SW480 (cell line): ENCODE data around the gene PRKCE.

Experiments
- DNase-seq: peaks from one replicate; pipeline ENCODE4 v3.0.0-alpha.2; 2016; ENCODE audit warnings: low spot score

PRKCE gene

DNA sequence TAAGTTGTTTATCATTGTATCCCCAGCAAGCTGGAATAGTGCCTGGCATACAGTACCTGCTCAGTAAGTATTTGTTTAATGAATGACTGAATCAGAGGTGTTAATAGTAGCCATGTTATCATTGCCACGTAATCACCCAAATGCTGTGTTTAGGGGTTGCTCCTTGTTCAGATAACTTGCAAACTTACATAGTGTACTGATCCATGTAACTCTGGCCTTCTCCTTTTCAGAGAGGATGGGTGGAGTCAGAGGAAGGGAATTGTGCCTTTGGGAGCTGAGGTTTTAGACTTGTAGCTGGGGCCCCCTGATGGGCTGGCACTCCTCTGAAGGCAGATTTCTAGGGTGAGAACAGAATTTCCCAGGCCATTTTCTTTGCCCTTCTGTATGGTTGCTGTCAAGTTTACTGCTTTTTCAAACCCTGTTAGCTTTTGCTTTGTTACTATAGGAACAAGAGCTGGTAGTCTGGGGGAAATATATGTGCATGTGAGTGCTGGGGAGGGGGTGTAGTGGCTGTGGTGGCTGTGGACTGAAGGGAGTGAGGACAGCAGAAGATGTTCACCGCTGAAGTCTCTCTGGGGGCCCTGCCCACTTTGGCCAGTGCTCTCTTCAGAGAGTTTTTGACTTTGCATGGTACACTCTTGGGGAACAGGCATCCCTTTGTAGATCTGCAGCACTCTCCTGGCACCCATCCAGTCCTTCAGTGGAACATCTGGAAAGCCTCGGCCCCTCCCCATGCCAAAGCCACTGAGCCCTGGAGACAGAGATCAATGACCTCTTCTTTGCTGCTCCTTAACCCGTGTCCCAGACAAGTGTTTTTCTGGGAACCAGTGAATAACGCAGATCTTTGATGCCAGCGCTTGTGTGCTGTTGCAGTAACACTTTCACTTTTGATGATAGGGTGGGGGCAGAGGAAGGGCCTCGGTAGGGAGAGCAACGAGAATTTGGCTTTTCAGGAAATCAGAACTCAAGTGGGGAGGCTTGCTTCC is 209.0 kb downstream of the PRKCE start:
- no peak for DNase-seq

DNA sequence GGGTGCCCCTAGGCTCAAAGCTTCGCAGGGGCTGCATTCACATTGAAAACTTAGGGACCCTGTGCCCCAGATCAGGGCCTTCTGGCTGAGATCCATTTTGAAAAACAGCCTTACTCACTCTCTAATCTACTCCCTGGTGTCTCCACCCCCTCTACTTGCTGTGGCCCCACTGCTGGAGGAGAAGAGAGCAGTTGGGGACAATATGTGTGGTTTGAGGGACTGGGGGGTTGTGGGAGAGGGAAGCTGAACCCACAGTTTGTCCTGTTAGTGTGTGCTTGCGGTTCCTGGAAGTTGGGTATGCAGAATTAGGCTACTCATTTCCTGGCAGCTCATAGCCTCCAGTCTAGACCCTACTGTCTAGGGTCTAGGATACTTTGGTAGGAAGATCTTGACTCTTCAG is 211.4 kb downstream of the PRKCE start:
- no peak for DNase-seq

DNA sequence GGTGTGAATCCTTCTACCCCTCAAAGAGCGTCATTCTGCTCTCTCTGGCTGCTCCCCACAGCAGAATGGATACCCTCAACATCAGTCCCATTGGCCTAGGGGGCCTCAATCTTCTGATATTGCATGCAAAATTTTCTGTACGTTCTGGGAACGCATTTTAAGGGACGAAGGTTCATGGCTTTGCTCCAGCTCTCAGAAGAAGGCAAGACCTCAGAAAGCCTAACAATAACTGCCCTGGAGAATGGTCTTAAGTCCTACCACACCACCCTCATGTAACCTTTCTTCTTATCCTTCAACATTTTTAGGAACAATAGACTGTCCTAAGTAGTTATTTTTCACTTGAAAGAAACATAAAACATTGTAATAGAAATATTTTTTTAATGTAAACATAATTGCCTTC is 212.6 kb downstream of the PRKCE start:
- DNase-seq, result no peak

DNA sequence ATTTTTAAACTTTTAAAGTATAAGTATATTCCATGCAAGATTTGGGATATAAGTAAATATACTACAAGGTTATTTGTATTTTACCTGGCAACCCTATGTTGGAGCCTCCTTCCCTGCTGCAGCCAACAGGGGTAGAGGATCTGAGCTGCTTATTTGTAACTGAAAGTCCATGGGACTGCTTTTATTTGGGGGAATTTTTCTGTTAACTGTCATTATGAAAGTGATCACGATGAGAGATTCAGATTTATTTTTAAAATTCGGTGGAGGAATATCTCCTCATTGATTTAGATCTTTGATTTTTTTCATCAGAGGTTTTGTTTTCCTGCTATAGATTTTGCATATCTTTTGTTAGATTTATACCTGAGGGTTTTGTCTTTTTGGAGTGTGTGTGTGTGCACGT is 215.9 kb downstream of the PRKCE start:
- no peak for DNase-seq

DNA sequence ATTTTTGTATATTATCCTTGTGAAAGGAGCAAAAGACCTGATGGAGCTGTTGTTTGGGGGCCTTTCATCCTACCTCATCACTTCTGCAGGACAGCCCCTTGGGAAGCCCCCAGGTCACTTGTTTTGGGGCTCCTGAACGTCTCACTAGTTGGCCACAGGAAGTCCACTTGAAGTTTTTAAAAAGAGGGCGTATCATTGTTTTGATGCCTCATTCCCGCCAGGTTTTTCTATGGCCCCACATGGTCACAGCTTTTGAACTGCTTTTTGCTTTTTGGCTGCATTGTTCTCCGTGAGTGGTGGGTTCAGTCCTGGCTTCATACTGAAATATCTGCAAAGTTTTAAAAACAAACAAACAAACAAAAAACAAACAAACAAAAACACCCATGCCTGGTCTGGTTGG is 216.3 kb downstream of the PRKCE start:
- DNase-seq, result no peak

DNA sequence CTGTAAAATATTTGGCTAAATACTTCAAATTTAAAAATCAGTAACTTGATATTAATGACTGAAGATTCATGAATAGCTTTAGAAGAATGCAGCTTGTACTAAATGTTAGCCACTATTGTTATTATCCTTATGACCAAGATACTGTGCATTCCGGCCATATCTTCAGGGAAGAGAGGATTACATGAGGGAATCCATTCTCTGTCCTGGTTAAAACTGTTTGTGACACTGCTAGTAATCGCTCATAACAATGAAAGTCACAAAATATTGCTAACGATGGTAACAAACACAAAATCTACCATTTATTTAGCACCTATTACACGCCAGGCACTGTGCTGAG is 217.7 kb downstream of the PRKCE start:
- no peak for DNase-seq

DNA sequence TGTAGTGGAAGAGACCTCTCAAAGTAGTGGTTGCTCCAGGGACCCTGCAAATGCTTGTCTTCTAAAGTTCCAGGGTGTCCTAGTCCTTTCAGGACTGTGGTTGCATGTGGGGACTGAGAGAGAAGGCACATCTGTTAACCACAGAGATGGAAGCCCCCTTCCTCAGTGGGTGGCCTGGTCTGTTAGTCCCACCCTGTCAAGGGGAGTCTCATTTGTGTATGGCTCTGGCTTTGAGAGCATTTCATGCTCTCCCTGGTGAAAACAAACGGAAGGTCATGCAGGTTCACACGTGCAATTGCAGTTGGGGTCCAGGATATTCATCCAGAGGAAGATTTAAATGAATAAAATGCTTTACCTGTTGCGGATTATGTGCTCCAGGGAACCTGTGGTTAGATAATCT is 219.6 kb downstream of the PRKCE start:
- DNase-seq, result no peak

DNA sequence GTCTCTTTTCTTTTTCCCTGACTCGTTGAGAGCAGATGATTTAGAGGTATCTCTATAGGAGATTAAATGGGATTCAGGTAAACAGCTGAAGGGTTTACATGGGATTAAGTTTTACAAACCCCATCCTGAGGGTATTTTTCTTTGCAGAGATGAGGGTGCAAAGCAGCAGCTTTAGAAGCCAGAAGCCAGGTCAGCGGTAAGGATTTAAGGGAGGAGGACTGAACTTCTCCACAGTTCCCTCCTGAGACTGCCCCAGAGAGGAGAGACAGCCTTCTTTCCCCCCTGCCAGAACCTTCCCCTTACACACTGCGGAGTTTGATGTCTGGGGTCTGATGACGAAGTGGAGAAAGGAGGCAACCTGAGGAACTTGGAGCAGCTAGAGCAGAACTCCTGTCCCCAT is 220.1 kb downstream of the PRKCE start:
- DNase-seq, result no peak

DNA sequence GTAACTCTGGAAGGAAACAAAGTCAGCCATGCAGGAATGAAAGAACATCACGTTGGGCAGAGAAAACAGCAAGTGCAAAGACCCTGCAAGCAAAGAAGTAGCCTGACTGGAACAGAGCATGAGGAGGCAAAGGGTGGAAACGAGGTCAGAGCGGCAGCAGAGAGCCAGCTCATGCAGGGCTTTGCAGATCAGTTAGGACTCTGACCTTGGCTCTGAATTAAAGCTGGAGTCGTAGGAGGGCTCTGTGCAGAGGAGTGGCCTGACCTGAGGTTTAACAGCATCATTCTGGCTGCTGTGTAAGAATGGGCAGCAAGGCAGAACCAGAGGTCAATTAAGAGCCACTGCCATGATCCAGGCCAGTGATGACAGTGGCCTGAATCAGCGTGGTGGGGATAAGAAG is 220.7 kb downstream of the PRKCE start:
- no peak for DNase-seq

DNA sequence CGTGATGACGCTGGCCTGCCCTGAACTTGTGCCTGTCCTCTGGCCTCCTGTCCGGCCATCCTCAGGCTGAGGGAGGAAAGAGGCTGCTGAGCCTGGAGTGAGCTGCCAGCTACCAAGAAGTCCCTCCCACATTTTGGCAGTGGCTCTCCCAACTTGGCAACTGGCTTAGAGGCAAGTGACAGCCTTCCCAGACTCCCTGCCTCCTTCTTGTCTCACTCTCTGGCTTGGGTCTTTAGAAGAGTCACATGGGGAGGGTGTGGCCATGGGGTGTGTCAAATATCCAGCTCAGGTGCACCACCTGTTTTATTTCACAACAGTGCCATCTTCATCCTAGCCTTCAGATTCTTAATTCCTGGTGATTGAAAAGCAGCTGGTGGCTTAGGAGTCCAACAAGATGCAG is 222.9 kb downstream of the PRKCE start:
- DNase-seq, result no peak

DNA sequence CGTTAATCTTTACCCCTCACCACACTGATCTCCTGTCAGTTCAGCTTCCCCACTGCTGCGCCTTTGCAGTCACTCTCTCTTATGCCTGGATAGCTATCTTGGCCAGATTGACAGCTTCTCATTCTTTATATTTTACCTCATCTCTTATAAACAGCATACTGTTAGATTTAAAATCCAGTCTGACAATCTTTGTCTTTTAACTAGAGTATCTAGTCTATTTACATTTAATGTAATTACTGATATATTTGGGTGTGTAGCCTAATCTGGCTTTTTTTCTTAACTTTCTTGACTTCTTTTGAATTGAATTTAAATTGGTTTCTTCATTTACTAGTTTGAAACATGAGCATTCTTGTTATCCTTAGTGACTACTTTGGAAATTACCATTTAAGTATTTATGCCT is 225.1 kb downstream of the PRKCE start:
- DNase-seq, result no peak

DNA sequence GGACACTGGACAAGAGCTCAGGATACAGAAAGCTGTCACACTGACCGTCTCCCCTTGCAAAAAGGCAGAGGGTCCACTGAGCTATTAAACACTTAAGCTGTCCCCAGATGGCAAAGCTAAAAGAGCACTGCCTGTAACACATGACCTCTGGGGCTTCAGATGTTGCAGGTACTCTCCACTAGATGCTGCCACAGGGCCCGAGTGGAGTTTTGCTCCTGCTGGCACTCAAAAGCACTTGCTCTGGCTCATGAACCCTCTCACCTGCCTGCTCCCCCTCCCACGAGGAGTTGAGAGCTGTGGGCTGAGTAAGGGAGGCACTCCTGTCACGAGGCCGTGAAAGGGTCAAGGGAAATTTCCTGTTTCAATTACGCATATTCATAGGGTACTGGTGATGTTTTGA is 227.9 kb downstream of the PRKCE start:
- no peak for DNase-seq

DNA sequence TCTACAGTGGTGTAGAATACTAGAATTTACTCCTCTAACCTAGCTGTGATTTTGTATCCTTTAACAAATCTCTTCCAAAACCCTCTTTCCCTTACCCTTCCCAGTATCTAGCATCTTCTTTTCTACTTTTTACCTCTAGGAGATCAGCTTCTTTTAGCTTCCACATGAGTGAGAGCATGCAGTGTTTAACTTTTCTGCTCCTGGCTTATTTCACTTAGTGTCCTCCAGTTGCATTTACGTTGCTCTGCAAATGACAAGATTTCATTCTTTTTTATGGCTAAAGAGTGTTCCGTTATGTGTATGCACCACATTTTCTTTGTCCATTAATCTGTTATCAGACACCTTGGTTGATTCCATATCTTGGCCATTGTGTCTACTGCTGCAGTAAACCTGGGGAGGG is 228.5 kb downstream of the PRKCE start:
- DNase-seq, result no peak

DNA sequence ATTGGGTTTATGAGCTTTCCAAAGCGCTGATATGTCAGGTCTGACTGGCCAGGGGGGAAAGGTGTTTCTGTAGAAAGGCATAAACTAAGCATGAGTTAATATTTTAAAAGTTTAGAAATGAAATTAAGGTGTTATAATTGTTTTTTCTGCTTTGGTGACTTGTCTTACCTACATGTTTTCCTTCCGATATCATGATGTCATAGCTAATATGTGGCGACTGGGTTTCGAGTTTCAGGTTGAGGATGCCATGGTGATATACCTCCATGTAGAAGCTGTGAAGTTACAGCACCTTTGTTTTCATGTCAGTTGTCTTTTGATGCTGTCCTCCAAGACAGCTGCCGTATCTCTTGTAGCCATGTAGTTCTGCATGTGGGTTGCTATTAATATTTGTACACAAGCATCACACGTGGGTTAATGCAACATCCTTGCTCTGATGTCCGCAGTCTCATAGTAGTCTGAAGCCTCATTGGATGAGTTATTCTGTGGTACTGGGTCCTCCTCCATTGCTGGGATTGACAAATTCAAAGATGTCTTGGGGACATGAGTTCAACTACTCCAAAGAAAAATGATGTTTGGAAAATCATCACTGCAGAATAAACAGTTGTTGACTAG is 230.6 kb downstream of the PRKCE start:
- no peak for DNase-seq

DNA sequence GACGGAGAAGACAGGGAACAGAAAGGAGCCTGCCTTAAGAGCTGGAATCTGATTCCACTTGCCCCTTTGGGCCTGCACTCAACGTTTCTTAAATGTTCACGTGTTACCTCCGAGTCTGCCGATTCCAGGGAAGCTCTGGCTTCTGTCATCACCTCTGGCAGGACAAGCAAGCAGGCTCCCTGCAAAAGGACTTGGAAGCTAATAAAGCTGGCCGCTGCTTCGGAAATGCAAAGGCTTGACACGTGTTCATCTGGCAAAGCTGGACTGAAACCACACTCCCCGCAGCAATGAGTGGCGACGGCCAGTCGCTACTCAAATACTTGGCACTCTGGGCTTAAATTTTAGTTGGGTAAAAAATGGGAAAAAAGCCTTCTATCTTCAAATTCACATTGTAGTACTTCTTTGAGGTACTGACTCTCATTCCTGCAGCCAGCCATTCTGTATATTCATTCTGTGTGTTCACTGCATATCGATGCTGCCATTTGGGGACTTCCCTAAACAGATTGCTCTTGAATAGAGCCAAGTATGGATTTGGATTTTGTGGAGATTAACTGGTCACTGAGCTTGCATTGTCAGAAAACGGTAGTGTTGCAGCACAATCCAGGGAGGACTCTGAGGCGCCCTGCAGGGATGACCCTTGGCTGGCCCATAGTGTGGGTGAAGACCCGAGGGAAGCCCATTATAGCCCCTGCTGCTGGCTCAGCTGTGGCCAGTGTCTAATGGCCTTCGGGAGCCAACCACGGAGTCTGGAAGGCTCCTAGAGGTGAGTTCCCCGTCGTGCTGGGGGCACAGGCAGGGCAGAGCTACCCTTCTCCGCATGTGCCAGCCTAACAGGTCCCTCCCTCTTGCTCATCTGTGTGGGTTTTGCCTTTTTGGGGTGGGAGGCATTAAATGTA is 231.5 kb downstream of the PRKCE start:
- no peak for DNase-seq

DNA sequence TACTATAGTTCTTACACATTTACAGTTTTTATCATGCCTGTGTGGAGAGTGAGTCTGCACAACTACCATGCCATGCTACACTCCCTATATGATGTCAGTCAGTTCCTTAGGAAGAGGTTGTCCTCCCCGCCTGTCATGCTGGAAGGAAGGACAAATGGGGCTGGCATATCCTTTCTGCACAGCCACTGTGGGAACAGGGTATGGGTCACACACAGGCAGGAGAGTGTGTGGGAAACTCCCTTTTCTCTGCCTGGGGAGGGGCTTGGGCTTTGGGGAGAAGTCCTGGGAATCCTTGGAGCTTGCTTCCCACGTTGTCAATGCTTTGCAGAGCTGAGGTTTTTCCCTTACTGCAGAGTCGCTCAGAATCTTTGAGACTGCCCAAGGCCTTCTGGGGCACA is 232.1 kb downstream of the PRKCE start:
- no peak for DNase-seq

DNA sequence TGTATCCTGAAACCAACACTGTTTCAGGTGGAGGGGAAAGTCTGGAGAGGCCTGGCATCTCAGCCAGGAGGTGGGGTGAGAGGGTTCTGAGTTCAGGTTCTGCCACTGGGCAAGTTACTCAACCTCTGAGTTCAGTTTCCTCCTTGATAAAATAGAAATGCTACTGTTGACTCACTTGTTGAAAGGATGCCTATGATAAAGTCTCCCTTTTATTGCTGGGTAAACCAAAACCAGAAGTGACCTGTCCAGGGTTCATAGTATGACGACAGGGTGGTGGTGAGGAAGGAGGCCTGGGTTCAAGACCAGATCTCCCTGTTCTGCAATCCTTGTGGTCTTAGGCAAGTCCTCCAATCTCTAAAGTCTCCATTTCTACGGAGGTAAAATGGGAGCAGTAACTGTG is 232.7 kb downstream of the PRKCE start:
- no peak for DNase-seq

DNA sequence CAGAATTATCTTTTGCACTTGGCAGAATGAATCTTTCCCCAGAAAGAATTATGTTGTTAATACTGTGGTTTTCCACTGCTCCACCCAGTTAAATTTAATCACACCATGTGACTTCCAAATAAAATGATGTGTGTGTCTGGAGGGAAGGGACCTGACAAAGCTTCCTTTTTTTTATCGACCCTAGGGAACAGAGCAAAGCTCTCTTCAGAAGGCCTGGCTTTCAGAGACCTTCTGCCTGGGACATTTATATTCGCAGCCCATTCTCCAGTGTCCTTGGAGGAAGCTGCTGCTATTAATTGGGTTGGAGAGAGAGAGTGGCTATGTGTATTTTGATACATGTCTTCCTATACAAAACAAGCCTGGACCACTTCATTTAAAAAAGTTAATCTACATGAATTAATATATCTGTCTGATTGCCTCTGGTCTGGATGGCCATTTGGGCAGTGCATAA is 233.7 kb downstream of the PRKCE start:
- DNase-seq, result no peak

DNA sequence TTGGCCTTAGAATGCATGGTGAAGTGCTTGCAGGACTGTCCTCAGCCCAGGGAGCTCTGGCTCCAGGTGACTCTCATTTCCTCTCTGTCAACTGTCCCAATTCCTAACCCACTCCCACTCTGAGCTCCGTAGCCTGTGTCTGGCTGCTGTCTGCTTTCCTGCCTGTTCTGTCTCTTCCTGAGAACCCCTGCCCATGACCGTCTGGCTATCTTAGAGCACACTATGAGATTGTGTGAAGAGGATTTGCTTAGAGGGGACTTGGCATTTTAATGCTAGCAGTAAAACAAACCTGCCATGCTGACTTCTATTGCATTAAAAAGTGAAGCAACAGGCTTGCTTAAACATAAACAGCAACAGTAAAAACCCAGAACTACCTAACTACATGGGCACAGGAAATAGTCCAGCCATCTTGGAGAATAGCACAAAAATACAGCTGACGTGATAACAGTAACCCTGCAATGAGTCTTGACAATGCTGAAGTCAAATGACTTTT is 234.7 kb downstream of the PRKCE start:
- no peak for DNase-seq

DNA sequence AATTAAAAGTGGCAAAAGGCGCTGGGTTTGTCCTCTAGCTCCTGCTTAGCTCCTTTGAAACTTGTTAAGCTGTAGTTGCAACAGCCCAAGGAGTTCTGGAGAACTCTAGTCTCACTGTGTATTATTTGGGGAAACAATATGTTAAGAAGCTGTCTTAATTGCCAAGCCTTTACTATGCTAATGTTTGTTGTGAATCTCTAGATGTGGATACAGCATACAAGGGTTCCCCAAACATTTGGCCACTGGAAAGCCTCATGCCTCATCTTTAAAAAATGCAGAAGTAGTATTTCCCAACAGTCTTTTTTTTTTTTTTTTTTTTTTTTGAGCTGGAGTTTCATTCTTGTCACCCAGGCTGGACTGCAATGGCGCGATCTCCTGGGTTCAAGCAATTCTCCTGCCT is 236.7 kb downstream of the PRKCE start:
- DNase-seq, result no peak

DNA sequence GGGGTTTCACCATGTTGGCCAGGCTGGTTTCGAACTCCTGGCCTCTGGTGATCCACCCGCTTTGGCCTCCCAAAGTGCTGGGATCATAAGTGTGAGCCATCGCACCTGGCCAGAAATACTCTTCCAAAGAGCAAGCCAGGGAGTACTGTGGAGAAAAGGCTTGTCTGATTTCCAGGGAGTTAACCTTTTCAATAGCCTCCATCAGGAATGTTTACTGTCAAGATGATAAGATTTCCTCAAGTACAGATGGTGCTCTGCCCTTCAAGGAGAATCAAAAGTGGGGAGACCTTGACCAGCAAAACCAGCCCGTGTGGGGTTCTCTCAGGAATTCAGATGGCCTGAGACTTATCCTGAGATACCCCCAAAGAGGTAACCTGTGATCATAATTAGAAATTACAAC is 237.2 kb downstream of the PRKCE start:
- no peak for DNase-seq

DNA sequence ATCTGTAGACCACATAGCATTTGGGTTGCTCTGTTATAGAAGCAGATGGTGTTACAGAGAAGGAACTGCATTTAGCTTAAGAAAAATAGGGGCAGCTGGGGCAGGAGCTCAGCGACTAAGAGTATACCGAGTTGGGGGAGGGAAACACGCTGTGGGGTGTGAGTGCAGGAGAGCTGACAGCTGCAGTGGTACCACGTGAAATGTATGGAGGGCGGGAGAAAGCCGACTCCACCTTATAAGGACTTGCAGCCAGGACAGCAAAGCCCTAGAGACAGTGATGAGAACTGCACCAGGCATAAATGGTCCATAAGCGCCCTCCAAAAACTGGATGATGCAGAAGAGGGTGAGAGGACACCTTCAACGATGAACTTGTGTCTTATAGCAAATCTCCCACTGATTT is 237.6 kb downstream of the PRKCE start:
- no peak for DNase-seq
